Calu3 (cell line): ENCODE results near the gene ENDOG. TPM values are rescaled to one million over a fixed set of nuclear protein-coding genes. Genes with fewer than 3 reads are reported as not detected.
A peak's percentile ranks its signal among the peaks of the same experiment; 100 is the strongest.
"Not testable (repeated sequence)": the region's sequence is repeated elsewhere in the genome, so short reads cannot be mapped to it uniquely, and the experiment has no call there.

ENCODE experiments used
- BruUV-seq: library from RNA; stranded (reverse); fragments of 400-500 nt; replicated peaks from 2 replicates; lab custom pipeline; 2021; lab: Mats Ljungman, UMichigan
- CTCF ChIA-PET: fragments of 300-600 bp; sonication (Branson Sonifier 250); formaldehyde crosslinking; loops from one replicate; lab custom pipeline; 2022; ENCODE audit warnings: antibody characterized with exemption; lab: Charles Lee
- DNase-seq: peaks from one replicate; pipeline ENCODE4 v3.0.0; 2022
- H3K27ac Mint-ChIP-seq: one replicate; pipeline ENCODE4 v1.8.0; 2022; ENCODE audit warnings: mixed read lengths; ENCODE audit not compliant: unreplicated experiment
- H3K27me3 Mint-ChIP-seq: one replicate; pipeline ENCODE4 v1.8.0; 2022; ENCODE audit warnings: mixed read lengths; ENCODE audit not compliant: unreplicated experiment
- H3K36me3 Mint-ChIP-seq: one replicate; pipeline ENCODE4 v1.8.0; 2022; ENCODE audit warnings: mild to moderate bottlenecking, moderate library complexity, mixed read lengths; ENCODE audit not compliant: insufficient read depth, unreplicated experiment
- H3K4me1 Mint-ChIP-seq: one replicate; pipeline ENCODE4 v1.8.0; 2022; ENCODE audit warnings: mild to moderate bottlenecking, low read depth, mixed read lengths; ENCODE audit not compliant: unreplicated experiment
- H3K4me3 Mint-ChIP-seq: one replicate; pipeline ENCODE4 v1.8.0; 2022; ENCODE audit warnings: mild to moderate bottlenecking, low read depth, moderate library complexity, mixed read lengths; ENCODE audit not compliant: unreplicated experiment
- H3K9me3 Mint-ChIP-seq: one replicate; pipeline ENCODE4 v1.8.0; 2022; ENCODE audit warnings: low read depth, mixed read lengths; ENCODE audit not compliant: unreplicated experiment
- intact Hi-C: fragments of 100-400 bp; cut with micrococcal nuclease; formaldehyde crosslinking; loops from one replicate; pipeline ENCODE4 v1.10.0; 2022; ENCODE audit not compliant: unreplicated experiment
- total RNA-seq: library from RNA; stranded (reverse); gene quantifications from 2 replicates; pipeline ENCODE4 v1.2.3, GENCODE V29; 2022
- TF ChIP-seq, protein P1 (sequence below): fragments of 200-600 bp; IDR thresholded peaks from one replicate; pipeline ENCODE4 v1.8.0; 2022; ENCODE audit warnings: antibody characterized with exemption; ENCODE audit not compliant: unreplicated experiment

The ENDOG gene
- total RNA-seq, 1 experiment from 2014 or later, result 15.2 TPM

DNA sequence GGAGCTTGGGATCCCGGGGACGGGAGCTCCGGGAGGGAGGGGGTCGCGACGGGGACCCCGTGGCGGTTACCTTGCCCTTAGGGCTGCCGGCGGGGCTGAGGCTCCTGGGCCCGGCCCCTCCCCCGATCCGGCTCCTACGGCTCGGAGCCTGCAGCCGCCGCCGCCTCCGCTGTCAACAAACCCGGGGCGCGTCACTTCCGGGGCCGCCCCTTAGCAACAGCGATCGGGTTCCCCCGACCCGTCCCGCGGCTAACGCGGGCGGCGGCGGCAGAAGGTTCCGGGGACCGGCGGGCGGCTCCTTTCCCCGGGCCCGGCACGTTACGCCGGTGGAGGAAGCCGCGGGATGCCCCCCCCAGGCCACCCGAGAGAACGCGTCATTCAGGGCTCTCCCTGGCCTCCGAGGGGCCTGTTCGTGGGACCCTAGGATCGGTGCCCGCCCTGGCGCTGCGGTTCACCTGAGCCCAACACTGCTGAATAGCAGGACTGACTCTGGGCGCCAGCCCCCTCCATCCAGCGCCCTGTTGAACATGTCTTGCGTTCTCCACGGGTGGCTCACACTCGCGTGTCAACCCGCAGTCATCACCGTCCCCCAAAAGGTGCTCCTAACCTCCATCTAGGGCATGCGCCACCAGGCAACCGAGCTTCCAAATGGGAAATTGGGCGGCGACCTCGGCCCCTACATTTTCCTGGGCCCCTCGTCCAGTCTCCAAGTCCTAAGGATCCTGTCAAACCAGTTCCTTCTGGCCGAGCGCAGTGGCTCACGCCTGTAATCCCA is 46.4 kb upstream of the ENDOG start, which contains the start of gene ZER1:
Gene ZER1 (minus strand): TSS at position 183 of the 775 bp plus-strand sequence. CDS start 16,362 bp downstream, outside the sequence.
- TF ChIP-seq, protein P1, sequence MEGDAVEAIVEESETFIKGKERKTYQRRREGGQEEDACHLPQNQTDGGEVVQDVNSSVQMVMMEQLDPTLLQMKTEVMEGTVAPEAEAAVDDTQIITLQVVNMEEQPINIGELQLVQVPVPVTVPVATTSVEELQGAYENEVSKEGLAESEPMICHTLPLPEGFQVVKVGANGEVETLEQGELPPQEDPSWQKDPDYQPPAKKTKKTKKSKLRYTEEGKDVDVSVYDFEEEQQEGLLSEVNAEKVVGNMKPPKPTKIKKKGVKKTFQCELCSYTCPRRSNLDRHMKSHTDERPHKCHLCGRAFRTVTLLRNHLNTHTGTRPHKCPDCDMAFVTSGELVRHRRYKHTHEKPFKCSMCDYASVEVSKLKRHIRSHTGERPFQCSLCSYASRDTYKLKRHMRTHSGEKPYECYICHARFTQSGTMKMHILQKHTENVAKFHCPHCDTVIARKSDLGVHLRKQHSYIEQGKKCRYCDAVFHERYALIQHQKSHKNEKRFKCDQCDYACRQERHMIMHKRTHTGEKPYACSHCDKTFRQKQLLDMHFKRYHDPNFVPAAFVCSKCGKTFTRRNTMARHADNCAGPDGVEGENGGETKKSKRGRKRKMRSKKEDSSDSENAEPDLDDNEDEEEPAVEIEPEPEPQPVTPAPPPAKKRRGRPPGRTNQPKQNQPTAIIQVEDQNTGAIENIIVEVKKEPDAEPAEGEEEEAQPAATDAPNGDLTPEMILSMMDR, result no peak
- intact Hi-C loops, result no loop called here
- Mint-ChIP-seq H3K9me3 (peaks cover 5% of the 10 kb centered on the region), H3K4me1 (peaks cover 8% of the 10 kb centered on the region), H3K36me3 (peaks cover 24% of the 10 kb centered on the region), H3K27ac (peak within 1 kb of the TSS; percentile 71), H3K27me3 (no peaks in the 10 kb centered on the region), H3K4me3 (peak within 1 kb of the TSS; percentile 84)
- peak; percentile 91 for DNase-seq
- BruUV-seq, result no TSS peak
- CTCF ChIA-PET, result interaction anchor here (1.6 kb wide), 1 partner anchor 17 kb away, joined by 4 read pairs; no protein-coding TSS in a partner anchor

DNA sequence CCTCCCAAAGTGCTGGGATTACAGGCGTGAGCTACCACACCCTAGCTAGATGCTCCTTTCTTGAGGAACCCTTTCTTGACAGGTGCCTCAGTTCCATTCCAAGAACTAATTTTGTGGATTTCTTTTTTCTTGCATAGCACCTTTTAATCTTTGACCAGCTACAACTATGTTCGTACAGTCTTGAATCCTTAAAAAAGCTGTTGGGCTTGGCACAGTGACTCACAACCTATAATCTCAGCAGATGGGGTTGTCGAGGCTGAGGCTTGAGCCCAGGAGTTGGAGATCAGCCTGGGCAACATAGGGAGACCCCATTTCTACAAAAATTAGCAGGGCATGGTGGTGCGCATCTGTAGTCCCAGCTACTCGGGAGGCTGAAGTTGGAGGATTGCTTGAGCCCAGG is 45.3 kb upstream of the ENDOG start:
- H3K36me3 Mint-ChIP-seq, result peaks cover 24% of the 10 kb centered on the region
- H3K27me3 Mint-ChIP-seq, result no peaks in the 10 kb centered on the region
- CTCF ChIA-PET, result no interaction called here
- BruUV-seq, result no TSS peak
- DNase-seq, result no peak
- H3K4me3 Mint-ChIP-seq, result no peak overlapping the region
- intact Hi-C loops, result no loop called here
- TF ChIP-seq, protein P1, result no peak
- peaks cover 8% of the 10 kb centered on the region for H3K4me1 Mint-ChIP-seq
- peaks cover 5% of the 10 kb centered on the region for H3K9me3 Mint-ChIP-seq
- H3K27ac Mint-ChIP-seq, result no peak overlapping the region

DNA sequence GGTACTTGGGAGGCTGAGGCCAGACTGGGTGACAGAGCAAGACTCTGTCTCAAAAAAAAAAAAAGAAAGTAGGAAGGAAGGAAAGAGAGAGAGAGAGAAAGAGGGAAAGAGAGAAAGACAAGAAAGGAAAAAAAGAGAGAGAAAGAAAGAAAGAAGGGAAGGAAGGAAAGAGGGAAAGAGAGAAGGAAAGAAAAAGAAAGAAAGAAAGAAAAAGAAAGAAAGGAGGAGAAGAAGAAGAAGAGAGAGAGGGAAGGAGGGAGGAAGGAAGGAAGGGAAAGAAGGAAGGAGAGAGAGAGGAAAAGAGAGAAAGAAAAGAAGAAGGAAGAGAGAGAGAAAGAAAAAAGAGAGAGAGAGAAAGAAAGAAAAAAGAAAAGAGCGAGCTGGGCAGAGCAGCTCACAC is 43.5 kb upstream of the ENDOG start:
- BruUV-seq, result no TSS peak
- intact Hi-C loops, result no loop called here
- Mint-ChIP-seq H3K36me3 (peaks cover 24% of the 10 kb centered on the region), H3K4me1 (peaks cover 8% of the 10 kb centered on the region), H3K9me3 (peaks cover 5% of the 10 kb centered on the region), H3K4me3 (no peak overlapping the region), H3K27me3 (no peaks in the 10 kb centered on the region), H3K27ac (no peak overlapping the region)
- DNase-seq, result no peak
- TF ChIP-seq, protein P1, result no peak
- CTCF ChIA-PET, result no interaction called here

DNA sequence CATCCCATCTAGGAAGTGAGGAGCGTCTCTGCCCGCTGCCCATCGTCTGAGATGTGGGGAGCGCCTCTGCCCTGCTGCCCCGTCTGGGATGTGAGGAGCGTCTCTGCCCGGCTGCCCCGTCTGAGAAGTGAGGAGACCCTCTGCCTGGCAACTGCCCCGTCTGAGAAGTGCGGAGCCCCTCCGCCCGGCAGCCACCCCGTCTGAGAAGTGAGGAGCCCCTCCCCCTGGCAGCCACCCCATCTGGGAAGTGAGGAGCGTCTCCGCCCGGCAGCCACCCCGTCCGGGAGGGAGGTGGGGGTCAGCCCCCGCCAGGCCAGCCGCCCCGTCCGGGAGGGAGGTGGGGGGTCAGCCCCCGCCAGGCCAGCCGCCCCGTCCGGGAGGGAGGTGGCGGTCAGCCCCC is 38.2 kb upstream of the ENDOG start:
- CTCF ChIA-PET, DNase-seq, H3K4me3 Mint-ChIP-seq, H3K9me3 Mint-ChIP-seq, H3K4me1 Mint-ChIP-seq, H3K27me3 Mint-ChIP-seq, intact Hi-C loops, H3K36me3 Mint-ChIP-seq, H3K27ac Mint-ChIP-seq, BruUV-seq: not testable (repeated sequence)
